HFF-Myc (cell line): Measurements from ENCODE around the gene NT5M.

ENCODE experiments used
- DNase-seq: peaks from one replicate; pipeline ENCODE4 v3.0.0-alpha.2; 2011; ENCODE audit warnings: low read depth; ENCODE audit errors: extremely low read depth
- H3K4me3 ChIP-seq: replicated peaks from 2 replicates; pipeline ENCODE4 v1.5.1; 2011; ENCODE audit warnings: low read depth, mild to moderate bottlenecking, control low read depth, low read length
- CTCF ChIP-seq: IDR thresholded peaks from 2 replicates; pipeline ENCODE4 v1.5.1; 2012; ENCODE audit warnings: mild to moderate bottlenecking, low read depth, low read length, control low read depth; ENCODE audit errors: missing control alignments

The NT5M gene

GRCh38 chr17:17325228-17325627 lies 22.1 kb downstream of the NT5M start:
- TF ChIP-seq CTCF, result no peak
- H3K4me3 ChIP-seq, result no peak overlapping the region
- DNase-seq, result no peak

GRCh38 chr17:17325816-17326215 lies 22.6 kb downstream of the NT5M start:
- no peak for TF ChIP-seq CTCF
- DNase-seq, result no peak
- H3K4me3 ChIP-seq, result no peak overlapping the region

- DNase-seq, result no peak
- TF ChIP-seq CTCF, result no peak
- no peak overlapping the region for H3K4me3 ChIP-seq
These were observed 23.2 kb downstream of the NT5M start for GRCh38 chr17:17326275-17326875.

DNA sequence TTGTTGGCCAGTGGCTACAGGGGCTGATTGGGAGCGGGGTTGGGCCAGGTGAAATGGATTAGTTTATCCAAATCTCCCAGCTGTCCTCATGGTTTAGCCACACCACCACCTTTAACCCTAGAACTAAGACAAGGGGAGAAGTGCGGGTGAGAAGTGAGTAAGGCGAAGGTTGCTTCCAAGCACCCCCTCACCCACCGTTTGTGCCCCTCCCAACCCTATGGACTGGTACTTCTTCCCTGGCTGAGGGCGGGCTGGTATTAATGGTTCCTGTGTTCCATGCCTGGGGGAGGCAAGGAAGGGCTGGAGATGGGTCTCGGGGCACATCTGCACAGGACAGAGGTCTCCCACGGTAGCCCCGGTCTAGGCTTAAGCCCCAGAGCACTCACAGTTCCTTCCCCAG lies 25.1 kb downstream of the NT5M start:
- H3K4me3 ChIP-seq, result no peak overlapping the region
- DNase-seq, result no peak
- TF ChIP-seq CTCF, result no peak

DNA sequence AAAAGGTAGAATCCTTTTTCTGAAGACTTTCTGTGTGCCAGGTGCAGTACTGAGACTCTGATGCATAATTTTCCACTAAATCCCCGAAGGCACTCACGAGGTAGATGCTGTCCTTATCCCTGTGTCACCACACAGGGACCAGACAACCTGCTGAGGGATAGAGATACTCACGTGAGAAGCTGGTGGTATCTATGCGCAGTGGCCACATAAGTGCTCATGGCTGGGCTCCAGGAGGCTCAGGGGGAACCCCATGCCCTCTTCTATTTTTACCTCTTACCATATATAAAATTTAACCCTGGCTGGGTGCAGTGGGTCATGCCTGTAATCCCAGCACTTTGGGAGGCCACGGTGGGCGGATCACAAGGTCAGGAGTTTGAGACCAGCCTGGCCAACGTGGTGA lies 38.3 kb downstream of the NT5M start:
- TF ChIP-seq CTCF, result no peak
- no peak for DNase-seq
- H3K4me3 ChIP-seq, result no peak overlapping the region

DNA sequence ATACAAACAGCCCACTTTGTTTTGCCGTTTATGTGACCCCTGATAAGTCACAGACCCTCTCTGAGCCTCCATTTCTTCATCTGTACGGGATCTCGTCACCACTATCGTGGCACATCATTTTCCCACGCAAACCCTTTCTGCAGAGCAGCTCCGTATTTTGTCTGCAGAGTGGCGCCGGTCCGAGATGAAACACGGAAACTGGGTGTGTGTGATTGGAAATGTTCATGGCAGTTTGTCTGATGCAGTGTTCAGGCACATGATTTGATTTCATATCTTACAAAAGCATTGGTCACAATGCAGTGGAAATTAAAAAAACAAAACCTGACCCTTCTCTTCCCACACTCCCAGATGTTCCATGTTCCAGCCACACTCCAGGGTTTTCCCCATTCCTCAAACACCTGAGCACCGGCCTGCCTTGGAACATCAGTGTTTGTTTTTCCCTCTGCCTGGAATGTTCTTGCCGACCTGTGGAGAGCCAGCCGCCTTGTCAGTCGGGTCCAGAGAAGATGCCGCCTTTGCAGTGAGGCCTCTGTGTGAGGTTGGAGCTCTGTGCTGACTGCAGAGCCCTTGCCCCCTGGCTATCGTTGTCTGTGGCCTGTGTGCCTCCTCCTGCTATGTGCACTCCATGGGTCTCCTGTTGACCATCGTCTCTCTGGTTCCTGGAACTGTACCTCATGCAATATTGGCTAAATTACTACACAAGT lies 39.2 kb downstream of the NT5M start:
- no peak for TF ChIP-seq CTCF
- no peak for DNase-seq
- H3K4me3 ChIP-seq, result no peak overlapping the region
